NCI-H345 treated with DMSO at 0.1 percent for 48 hours (cell line): Measurements from ENCODE around the gene ADPRHL1.
A peak's percentile ranks its signal among the peaks of the same experiment; 100 is the strongest.
"Not testable (repeated sequence)": the region's sequence is repeated elsewhere in the genome, so short reads cannot be mapped to it uniquely, and the experiment has no call there.

Source experiments
- DNase-seq: peaks from one replicate; lab custom pipeline; 2025; ENCODE audit not compliant: unreplicated experiment; lab: John Stamatoyannopoulos, UW

ADPRHL1 gene

GRCh38 chr13:113479179-113479578 lies 25.9 kb upstream of the ADPRHL1 start:
- no peak for DNase-seq

GRCh38 chr13:113477724-113478123 lies 24.4 kb upstream of the ADPRHL1 start:
- no peak for DNase-seq

- no peak for DNase-seq
Observed at GRCh38 chr13:113476811-113477210, 23.5 kb upstream of the ADPRHL1 start.

- no peak for DNase-seq
Observed at GRCh38 chr13:113475911-113476310, 22.6 kb upstream of the ADPRHL1 start.

DNA sequence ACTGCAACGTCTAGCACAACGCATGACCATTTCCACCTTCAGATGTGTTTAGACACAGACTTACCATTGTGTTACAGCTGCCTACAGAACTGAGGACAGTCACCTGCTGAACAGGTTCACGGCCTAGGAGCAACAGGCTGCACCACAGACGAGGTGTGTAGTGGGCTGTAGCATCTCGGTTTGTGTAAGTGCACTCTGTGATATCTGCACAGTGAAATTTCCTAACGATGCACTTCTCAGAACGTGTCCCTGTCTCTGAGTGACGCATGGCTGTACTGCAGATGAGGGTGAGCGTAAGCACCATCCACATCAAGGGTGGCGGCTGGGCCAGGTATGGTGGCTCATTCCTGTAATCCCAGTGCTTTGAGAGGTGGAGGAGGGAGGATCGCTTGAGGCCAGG lies 22.0 kb upstream of the ADPRHL1 start:
- no peak for DNase-seq

- DNase-seq: no peak
Observed at GRCh38 chr13:113474179-113474578, 20.9 kb upstream of the ADPRHL1 start.

DNA sequence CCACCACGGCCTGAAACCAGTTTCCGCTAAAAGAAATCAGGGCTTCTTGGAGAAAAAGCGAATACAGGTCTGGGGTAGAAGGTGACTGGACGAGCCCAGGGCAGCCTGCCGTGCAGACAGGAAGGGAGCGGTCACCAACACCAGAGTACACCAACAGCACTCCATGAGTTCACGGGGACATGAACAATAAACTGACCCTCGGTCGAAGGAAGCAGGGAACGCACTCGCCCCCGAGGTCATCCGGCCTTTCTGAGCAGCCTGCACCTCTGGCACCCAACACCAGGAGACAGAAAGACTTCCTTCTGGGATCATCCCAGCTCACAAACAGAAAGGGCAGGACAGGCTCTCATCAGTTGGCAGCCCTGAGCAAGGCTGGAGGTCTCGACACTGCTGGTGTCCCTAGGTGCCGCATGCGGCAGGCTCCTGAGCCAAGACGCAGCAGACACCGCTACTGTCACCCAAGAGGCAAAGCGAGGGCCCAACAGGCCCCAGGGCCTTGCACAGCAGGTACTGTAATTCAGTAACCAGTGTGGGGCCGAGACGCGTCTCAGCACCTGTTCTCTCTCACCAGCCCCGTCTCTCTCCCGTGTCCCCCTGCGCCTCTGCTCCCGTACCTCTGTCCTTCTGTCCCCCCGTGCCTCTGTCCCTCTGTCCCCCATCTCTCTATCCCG lies 19.2 kb upstream of the ADPRHL1 start:
- DNase-seq: no peak

- no peak for DNase-seq
Observed at GRCh38 chr13:113471844-113472243, 18.6 kb upstream of the ADPRHL1 start.

DNA sequence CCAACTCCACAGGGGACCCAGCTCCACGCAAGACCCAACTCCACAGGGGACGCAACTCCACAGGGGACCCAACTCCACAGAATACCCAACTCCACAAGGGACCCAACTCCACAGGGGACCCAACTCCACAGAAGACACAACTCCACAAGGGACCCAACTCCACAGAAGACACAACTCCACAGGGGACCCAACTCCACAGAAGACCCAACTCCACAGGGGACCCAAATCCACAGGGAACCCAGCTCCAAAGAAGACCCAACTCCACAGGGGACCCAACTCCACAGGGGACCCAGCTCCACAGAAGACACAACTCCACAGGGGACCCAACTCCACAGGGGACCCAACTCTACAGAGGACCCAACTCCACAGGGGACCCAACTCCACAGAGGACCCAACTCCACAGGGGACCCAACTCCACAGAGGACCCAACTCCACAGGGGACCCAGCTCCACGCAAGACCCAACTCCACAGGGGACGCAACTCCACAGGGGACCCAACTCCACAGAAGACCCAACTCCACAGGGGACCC lies 17.4 kb upstream of the ADPRHL1 start:
- not testable (repeated sequence) for DNase-seq

GRCh38 chr13:113470073-113470472 lies 16.8 kb upstream of the ADPRHL1 start:
- DNase-seq: no peak

DNA sequence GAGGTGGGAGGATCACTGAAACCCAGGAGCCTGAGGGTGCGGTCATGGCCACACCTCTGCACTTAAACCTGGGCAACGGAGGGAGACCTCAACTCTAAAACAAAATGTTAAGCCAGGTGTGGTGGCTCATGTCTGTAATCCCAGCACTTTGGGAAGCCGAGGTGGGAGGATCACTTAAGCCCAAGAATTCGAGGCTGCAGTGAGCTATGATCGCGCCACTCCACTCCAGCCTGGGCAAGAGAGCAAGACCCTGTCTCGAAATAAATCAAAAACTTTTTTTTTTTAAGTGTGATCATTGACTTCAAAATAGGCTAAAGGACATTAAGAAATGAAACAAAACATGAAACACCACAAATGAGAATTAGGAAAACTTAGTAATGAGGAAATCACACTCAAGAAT lies 16.3 kb upstream of the ADPRHL1 start:
- DNase-seq: no peak

- peak; percentile 82 for DNase-seq
Observed at GRCh38 chr13:113468472-113469201, 15.3 kb upstream of the ADPRHL1 start.

GRCh38 chr13:113468029-113468428 lies 14.7 kb upstream of the ADPRHL1 start:
- no peak for DNase-seq

GRCh38 chr13:113466383-113466782 lies 13.1 kb upstream of the ADPRHL1 start:
- DNase-seq: no peak

GRCh38 chr13:113465300-113465699 lies 12.0 kb upstream of the ADPRHL1 start:
- DNase-seq: no peak

- DNase-seq: no peak
Observed at GRCh38 chr13:113464476-113464875, 11.2 kb upstream of the ADPRHL1 start.

DNA sequence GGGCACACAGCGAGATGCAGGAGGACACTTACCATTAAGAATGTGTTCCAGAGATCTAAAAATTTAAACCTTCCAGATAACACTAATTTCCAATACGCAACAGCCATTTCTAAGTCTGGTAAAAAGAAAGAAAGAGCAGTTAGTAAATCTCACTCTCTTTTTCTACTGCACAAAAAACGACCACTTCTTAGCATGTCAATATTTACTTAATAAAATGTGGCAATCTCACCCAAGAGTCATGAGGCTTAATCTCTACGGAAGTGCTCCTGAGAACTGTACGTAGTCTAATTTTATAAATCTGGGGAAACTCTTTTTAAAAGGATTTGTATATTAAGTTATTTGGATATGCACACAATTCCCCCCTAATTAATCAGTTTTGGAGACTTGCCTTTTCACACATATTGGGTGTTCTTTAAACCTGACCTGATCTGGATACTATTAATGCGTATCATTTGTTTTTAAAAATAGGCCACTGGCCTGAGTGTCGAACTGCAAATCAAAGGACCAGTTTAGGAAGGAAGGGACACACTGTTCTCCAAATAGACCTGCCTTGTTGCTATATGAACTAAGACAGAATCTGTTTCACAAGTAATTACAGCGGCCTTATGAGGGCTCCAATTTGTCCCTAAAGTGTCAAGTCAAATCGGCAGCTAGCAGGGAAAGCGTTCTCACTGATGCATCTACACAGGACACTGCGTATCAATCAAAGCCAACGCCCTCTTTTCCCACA lies 7.9 kb upstream of the ADPRHL1 start:
- DNase-seq: no peak

- DNase-seq: no peak
Observed at GRCh38 chr13:113460599-113460998, 7.3 kb upstream of the ADPRHL1 start.

DNA sequence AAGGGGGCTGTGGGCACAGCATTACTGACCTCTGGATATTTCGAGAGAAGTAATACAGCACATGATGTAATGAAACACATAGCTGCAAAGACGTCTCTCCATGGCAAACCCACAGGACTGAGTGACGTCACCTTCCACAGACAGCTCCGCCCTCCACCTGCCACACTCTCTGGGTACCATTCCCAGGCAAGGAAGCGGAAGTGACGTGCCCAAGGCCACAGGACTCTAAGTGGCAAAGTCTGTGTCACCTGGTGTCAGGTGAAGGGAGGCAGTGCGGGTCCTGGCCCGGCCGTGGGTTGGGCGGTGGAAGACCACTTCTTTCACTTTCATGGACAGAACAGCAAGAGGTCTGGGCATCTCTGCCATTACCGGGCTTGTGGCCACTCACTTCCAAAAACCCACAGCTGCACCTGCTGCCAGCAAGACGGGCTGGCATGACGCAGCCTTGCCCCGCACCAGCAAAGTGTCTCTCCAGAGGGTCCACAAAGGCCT lies 6.8 kb upstream of the ADPRHL1 start:
- DNase-seq: no peak

GRCh38 chr13:113458253-113459065 lies 5.2 kb upstream of the ADPRHL1 start:
- peak; percentile 34 for DNase-seq

DNA sequence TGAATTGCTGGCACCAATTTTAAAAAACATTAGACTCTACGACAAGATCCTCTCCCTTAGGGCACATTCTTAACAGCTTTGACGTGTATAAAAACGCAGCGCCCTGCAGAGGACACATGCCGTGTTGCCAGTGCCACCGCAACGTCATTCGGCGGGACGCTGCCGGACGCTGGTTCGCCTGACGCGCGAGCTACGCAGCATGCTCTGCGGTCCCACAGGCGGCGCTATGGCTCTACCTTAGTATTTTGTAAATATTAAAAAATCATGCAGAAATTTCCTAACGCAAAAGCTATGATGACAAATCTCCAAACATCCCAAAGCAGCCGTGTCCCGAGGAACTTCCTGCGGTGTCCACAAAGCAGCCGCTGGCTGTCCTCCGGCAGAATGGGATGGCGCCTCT lies 4.2 kb upstream of the ADPRHL1 start:
- no peak for DNase-seq
